NCI-H510A treated with DMSO at 0.1 percent for 48 hours (cell line): ENCODE data around the gene TMCC1.
A peak's percentile ranks its signal among the peaks of the same experiment; 100 is the strongest.
"Not testable (repeated sequence)": the region's sequence is repeated elsewhere in the genome, so short reads cannot be mapped to it uniquely, and the experiment has no call there.

Experiments used
- DNase-seq: peaks from one replicate; lab custom pipeline; 2025; lab: John Stamatoyannopoulos, UW

The TMCC1 gene

GRCh38 chr3:129727707-129728106, 165.8 kb downstream of the TMCC1 start:
- DNase-seq, result no peak

GRCh38 chr3:129723558-129724324, 169.8 kb downstream of the TMCC1 start:
- DNase-seq, result no peak

- no peak for DNase-seq
These were observed 171.0 kb downstream of the TMCC1 start for GRCh38 chr3:129722527-129722926.

GRCh38 chr3:129718201-129718600, 175.3 kb downstream of the TMCC1 start:
- peak; percentile 13 for DNase-seq

- no peak for DNase-seq
These were observed 177.7 kb downstream of the TMCC1 start for GRCh38 chr3:129715854-129716253.

GRCh38 chr3:129708328-129708861, 185.1 kb downstream of the TMCC1 start:
- DNase-seq, result no peak

GRCh38 chr3:129705274-129705673, 188.2 kb downstream of the TMCC1 start:
- no peak for DNase-seq

GRCh38 chr3:129703913-129704312, 189.6 kb downstream of the TMCC1 start:
- DNase-seq, result no peak

GRCh38 chr3:129702934-129703712, 190.4 kb downstream of the TMCC1 start:
- DNase-seq, result no peak

GRCh38 chr3:129701161-129701560, 192.3 kb downstream of the TMCC1 start:
- DNase-seq, result no peak

GRCh38 chr3:129699612-129700011, 193.9 kb downstream of the TMCC1 start:
- no peak for DNase-seq

GRCh38 chr3:129699199-129699598, 194.3 kb downstream of the TMCC1 start:
- DNase-seq, result no peak

- DNase-seq, result no peak
These were observed 196.1 kb downstream of the TMCC1 start for GRCh38 chr3:129697229-129697969.

GRCh38 chr3:129696430-129696829, 197.1 kb downstream of the TMCC1 start:
- DNase-seq, result not testable (repeated sequence)

- DNase-seq, result no peak
These were observed 198.3 kb downstream of the TMCC1 start for GRCh38 chr3:129695230-129695629.

GRCh38 chr3:129694228-129694627, 199.3 kb downstream of the TMCC1 start:
- DNase-seq, result no peak

- no peak for DNase-seq
These were observed 200.8 kb downstream of the TMCC1 start for GRCh38 chr3:129692743-129693142.

GRCh38 chr3:129690963-129691362, 202.5 kb downstream of the TMCC1 start:
- DNase-seq, result no peak

GRCh38 chr3:129690406-129690805, 203.1 kb downstream of the TMCC1 start:
- peak; percentile 96 for DNase-seq

GRCh38 chr3:129689036-129689435, 204.5 kb downstream of the TMCC1 start:
- DNase-seq, result no peak

- peak; percentile 95 for DNase-seq
These were observed 205.1 kb downstream of the TMCC1 start for GRCh38 chr3:129688271-129688895.

GRCh38 chr3:129687586-129688125, 205.9 kb downstream of the TMCC1 start:
- peak; percentile 58 for DNase-seq
